Islet of Langerhans (tissue), 1 donor: Measurements from ENCODE around the gene SASH3.
"Not testable (repeated sequence)": the region's sequence is repeated elsewhere in the genome, so short reads cannot be mapped to it uniquely, and the experiment has no call there.

ENCODE experiments used
- FAIRE-seq: peaks from one replicate; lab custom pipeline; 2011; peaks lifted over from hg19 to GRCh38; lab: Jason Lieb, UNC

SASH3 gene

DNA sequence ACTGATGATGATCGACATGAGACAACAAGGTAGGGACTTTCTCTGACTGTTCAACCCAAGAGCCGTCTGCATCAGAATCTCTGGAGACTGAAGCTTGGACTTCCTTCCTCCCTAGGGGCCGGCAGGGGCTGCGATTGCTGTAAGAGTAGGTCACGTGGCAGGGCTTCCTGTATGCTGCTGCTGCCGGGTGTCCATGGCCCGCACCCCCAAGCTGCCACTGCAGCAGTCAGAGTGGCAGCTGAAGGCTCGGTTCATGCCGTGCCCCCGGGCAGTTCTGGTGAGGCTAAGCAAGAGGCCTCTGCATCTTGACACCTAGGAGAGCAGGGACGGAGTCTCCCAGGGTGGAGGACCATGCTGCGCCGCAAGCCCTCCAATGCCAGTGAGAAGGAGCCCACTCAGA lies at the start of gene SASH3:
Gene SASH3, plus strand, starts transcription at position 203 of the 400 bp plus-strand sequence. Its CDS starts 149 bp downstream, at position 352.
- FAIRE-seq: no peak

DNA sequence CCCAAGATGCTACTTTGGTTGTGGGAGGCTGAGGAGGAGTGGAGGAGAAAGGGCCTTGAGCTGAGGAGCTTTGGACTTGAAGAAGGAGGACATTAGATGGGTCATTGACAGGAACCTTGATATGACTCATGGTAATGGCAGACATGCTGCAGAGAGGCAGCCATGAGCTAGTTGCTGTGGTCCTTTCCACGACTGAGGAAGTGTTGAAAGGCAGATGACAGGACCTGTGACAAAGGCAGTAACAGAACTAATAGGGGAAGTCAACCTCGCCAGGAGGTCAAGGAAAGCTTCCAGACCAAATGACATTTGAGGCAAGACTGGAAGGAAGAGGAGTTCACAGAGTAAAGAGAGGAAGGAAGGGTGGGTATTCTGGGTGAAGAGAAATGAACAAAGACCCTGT lies 48.5 kb upstream of the SASH3 start:
- no peak for FAIRE-seq

DNA sequence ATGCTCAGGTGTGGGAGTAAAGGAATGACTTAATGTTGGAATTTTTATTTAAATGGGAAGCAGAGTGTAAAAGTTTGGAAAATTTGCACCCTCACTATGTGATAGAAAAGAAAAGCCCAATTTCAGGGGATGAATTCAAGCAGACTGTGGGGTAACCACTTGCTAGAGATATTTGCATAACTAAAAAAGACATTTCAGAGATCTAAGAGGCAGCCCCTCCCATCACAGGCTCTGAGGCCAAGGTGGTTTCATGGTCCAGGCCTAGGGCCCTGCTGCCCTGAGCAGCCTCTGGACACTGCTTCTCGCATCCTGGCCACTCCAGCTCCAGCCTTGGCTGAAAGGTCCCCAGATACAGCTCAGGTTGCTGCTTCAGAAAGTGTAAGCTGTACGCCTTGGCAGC lies 46.9 kb upstream of the SASH3 start:
- no peak for FAIRE-seq

DNA sequence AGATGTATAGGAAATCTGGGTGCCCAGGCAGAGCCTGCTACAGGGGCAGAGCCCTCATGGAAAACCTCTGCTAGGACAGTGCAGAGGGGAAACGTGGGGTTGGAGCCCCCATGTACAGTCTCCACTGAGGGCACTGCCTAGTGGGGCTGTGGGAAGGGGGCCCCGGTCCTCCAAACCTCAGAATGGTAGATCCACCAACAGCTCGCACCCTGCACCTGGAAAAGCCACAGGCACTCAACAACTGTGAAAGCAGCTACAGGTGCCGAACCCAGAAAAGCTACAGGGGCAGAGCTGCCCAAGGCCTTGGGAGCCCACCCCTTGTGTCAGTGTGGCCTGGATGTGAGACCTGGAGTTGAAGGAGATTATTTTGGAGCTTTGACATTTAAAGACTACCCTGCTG lies 46.4 kb upstream of the SASH3 start:
- FAIRE-seq: no peak

DNA sequence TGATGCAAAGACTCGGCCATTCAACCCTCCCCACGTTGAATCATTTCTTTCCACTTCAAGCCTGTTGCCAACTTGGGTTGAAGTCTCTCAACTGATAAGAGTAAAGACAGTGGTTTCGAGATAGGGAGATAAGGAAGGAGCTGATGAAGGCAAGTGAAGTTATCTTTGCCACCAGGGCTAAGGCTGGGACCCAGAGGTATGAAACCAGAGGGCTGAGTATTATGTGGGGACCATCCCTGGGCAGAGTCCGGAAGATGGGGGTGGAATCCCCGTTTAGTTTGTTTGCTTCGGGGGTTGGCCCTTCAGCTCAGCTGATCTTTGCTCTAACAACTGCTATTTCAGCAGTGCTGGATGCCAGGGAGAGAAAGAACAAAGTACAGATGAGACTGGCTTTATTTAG lies 43.3 kb upstream of the SASH3 start:
- FAIRE-seq: no peak

DNA sequence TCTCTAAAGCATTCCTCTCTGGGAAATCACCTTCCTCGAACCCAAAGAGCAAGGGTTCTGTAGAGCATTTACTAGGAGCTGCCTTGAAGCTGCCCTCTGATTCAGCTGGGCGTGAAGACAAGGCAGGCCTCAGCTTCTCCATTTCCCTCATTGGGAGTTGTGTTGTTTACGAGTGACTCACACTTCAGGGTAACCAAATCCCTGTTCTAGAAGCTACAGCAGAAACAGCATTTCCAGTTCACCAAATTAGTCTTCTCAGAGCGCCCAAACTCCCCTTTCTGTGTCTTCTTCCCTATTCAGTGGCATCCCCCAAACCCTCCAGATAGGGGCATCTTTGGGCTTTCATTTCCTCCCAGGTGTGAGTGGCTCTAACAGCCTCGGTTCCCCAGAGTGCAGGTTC lies 41.8 kb upstream of the SASH3 start:
- no peak for FAIRE-seq

DNA sequence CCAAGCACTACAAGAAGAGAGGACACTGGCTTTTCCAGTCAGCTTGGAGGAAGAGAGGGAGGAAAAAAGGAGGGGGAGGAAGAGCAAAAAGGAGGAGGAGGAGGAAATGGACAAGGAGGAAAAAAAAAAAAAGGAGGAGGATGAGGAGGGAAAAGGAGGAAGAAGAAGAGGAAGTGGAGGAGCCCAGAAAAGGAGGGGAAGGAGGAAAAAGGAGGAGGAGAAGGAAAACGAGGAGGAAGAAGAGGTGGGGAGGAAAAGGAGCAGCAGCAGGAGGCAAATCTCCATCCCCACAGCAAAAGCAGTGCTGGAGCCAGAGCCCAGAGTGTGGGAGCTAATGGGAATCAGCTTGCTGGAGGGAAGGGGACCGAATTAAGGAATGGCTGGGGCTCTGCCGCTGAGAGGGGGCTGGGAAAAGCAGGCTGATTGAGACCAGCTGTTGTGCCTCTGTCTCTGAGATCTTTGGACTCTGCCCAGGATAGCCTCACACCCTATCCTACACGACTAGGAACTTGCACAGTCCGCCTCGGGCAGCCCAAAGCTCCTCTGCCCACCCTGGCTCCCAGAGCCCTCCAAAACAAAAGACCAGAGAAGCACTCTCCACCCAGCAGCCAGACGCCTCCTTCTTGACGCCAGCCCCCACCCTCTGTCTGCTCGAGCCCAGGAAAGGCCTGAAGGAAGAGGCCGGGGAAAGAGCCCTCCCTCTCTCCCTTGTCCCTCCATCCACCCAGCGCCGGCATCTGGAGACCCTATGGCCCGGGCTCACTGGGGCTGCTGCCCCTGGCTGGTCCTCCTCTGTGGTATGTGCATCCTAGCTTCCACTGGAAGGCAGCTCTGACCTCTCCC lies 41.1 kb upstream of the SASH3 start, which contains the start of gene XPNPEP2:
Gene XPNPEP2, plus strand, starts transcription at position 514 of the 843 bp plus-strand sequence. Its CDS starts 235 bp downstream, at position 749.
- FAIRE-seq: no peak

DNA sequence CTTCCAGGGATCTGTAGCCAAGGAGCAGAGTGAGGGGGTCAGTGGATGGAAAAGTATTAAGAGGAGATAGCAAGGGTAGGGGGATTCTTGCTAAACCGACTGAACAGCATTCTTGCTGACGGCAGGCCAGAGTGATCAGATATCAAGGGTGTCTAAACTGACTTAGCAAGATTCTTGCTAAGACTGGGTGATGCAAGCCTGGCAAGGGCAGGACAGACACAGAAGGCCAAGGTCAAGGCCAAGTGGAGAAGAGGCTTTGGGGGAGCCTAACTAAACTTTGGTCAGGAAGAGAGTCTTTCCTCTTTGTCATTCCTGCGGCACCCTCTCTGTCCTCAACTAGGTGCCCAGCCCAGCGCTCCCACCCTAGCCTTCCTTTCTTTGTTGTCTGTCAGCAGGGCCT lies 40.2 kb upstream of the SASH3 start:
- no peak for FAIRE-seq

DNA sequence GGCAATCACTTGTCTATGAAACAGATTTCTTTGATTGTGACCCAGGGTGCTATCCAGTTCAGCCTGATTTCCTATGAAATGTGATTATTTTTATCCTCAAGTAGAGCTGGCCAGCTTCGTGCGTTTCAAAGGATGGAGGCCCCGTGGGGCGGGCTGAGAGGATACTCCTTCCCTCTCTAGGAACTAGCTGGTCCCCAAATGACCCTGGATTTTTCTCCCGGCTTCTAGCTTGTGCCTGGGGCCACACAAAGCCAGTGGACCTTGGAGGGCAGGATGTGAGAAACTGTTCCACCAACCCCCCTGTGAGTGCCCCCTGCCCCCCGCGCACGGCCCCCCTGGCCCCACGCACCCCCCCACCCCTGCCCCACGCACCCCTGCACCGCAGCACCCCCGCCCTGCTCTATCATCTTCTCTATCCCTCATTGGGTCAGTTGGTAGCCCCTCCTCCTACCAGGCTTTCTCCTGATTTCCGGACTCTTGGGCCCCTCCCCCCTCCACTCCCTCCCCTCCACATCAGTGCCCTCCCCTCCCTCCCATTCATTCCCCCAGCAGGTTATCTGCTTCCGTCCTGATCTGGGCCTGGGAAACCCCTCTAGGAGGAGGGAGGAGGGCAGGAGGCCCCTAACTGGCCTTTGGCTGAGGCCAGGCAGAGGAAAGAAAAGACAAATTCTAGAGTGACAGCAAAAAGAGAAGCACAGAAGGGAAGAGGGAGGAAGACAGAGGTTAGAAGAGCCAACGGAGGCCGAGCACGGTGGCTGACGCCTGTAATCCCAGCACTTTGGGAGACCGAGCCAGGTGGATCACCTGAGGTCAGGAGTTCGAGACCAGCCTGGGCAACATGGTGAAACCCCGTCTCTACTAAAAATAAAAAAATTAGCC lies 37.6 kb upstream of the SASH3 start:
- FAIRE-seq: no peak

DNA sequence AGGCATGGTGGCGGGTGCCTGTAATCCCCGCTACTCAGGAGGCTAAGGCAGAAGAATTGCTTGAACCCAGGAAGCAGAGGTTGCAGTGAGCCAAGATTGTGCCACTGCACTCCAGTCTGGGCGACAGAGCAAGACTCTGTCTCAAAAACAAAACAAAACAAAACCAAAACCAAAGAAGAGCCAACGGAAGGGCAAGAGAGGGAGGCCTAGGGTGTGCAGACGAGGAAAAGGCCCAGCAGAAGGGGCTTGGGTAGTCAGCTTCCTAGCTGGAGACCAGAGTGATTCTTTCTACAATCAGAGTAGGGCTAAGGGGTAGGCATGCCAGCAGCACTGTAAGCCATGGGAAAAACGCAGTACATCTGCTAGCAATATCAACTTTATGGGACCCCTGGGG lies 37.0 kb upstream of the SASH3 start:
- not testable (repeated sequence) for FAIRE-seq

DNA sequence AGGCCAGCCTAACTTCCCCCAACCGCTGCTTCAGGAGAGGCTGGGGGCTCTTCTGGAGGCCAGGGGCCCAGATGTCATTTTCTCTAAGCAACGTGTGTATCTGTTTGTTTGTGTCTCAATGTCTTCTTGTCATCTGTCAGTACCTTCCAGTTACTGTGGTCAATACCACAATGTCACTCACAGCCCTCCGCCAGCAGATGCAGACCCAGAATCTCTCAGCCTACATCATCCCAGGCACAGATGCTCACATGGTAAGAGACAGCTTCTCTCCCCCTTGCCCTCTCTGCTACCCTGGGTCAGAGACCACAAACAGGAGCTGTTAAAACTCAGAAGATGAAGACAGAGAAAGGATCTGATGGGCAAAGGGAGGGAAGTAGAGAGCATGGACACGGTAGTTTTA lies 35.9 kb upstream of the SASH3 start:
- FAIRE-seq: no peak

DNA sequence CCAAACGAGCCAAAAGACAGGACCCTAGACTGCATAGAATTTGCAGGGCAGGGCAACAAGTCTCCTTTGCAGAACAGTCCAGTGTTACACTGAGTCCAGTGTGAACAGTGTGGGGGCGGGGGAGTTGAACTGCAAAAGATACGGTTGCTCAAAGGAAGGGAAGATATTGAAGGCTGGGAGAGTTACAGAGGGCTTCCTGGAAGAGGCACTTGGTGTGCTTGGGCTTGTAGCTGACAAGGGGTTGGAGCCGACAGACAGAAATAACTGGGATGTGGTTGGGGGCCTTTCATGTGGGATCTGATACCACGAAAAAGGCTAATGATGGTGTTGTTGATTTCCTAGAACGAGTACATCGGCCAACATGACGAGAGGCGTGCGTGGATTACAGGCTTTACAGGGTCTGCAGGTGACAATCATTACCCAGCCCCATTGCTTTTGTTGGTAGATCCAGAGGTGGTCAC lies 34.9 kb upstream of the SASH3 start:
- FAIRE-seq: no peak

DNA sequence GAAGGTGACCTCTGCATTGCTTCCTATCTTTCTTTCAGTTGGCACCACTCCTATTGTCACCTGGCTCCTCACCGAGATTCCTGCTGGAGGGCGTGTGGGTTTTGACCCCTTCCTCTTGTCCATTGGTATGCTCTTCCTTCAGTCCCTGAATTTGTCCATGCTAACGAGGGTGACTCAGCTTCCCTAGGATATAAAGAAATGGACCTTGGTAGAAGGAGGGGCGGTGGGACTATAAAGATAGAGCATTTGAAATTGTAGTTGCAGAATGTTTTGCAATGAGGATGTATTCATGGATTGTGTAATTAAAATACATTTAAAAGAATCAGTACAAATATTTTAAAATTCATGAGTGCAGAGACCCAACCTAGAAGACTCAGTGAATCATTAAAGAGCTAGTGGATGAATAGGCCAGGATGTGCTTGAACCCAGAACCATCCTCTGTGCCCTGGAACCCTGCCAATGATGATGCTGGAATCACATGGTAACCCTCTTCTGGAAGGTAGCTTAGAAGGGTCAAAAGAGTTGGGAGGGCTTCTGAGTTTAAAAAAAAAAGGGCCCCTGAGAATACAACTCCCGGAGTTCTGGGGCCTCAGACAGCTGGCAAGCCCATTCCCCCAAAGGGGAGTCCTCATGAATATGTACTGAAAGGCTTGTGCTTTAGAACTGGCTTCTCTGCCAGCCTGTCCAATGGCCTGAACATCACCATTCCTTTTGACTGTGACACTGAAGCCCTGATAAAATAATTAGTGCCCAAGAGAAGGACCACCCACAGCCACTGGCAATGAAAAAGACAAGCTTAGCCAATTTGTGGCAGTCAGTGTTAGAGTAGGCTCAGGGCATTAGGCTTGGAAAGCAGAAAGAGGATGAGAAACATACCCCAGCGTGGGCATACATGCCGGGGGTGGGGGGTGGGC lies 32.9 kb upstream of the SASH3 start:
- FAIRE-seq: no peak

DNA sequence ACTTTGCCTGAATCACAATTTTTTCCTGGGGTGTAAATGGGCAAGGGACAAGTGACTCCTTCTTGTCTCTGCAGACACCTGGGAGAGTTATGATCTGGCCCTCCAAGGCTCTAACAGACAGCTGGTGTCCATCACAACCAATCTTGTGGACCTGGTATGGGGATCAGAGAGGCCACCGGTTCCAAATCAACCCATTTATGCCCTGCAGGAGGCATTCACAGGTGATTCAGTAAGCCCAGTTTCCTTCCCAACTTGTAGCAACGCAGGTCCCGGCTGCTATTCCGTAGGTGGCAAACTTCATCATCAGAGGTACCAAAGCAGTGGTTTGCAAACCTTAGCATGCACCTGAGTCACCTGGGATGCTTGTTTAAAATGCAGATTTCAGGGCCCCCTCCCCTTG lies 32.2 kb upstream of the SASH3 start:
- FAIRE-seq: no peak

DNA sequence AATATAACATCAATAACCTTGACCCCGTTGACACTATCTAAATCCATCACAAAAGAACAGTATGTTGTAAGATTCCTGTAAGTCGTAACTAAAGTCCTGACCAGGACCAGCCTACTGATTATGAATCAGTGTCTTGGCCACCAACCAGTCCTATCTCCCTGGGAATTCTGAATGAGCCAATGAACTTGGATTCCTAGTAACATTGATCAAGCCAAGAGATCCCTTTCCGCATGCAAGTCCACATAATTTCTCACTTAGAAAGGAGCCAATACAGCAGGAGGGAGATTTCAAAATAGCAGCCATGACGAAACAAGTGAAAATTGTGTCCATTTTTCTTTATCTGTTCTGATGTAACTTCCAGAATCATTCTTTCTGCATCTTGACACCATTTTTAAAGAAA lies 31.4 kb upstream of the SASH3 start:
- FAIRE-seq: no peak

DNA sequence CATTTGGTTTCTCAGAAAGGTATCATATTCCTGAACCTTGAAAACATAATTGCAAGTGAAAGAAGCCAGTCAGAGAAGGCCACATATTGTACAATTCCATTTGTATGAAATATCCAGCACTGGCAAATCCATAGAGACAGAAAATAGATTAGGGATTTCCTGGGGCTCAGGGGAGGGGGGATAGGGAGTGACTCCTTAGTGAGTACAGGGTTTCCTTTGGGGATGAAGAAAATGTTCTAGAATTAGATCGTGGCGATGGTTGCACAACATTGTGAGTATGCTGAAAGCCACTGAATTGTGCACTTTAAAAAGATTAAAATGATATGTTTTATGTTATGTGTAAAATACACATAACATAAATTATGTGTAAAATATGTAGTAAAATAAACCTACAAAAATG lies 30.7 kb upstream of the SASH3 start:
- FAIRE-seq: no peak

DNA sequence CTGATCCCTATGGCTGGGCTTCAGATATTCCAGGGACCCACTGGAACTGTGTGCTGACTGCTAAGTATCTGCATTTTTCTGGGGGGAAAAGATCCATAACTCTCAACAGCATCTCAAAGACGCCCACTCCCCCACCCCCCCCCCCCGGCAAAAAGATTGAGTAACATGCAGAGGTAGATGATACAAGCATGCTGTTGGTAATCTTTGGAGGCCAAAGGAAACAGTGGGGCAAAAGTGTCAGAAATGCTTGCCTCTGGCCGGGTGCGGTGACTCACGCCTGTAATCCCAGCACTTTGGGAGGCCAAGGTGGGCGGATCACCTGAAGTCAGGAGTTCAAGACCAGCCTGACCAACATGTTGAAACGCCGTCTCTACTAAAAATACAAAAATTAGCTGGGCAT lies 28.8 kb upstream of the SASH3 start:
- FAIRE-seq: no peak

DNA sequence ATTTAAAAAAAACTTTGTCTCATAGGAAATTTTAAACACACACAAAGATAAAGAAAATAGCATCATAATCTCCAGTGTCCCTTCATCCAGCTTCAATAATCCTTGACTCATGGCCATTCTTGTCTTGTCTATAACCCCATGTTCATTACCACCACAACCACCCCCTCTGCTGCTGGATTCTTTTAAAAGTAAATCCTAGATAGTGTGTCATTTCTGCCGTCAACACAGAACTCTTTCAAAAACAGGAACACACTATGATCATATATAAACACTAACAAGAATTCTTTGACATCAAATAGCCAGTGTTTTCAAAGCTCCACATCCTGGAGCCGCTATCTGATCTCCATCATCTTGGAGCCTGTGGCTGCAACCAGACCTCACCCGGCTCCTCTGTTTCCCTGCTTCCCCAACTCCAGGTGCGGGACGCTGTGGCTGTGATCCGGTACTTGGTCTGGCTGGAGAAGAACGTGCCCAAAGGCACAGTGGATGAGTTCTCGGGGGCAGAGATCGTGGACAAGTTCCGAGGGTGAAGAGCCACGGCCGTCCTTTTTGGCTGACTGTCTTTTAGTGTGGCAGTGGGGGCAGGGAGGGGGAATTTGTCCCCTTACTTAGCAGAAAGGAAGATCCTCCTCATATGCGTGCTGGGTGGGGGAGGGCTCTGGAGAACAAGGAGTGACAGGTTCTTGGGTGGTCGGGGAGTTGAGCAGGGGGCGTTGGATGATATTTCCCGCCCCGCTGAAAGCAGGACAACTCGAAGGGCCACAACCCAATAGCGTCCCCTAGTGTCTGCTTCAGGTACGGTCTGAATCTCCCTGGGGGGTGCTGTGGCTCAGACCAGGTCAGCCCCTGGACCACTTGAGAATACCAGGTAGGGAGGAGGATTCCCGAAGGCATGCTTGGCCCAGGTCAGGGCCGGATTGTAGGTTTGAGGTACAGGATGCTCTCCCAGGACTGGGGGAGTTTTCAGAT lies 25.4 kb upstream of the SASH3 start:
- no peak for FAIRE-seq

DNA sequence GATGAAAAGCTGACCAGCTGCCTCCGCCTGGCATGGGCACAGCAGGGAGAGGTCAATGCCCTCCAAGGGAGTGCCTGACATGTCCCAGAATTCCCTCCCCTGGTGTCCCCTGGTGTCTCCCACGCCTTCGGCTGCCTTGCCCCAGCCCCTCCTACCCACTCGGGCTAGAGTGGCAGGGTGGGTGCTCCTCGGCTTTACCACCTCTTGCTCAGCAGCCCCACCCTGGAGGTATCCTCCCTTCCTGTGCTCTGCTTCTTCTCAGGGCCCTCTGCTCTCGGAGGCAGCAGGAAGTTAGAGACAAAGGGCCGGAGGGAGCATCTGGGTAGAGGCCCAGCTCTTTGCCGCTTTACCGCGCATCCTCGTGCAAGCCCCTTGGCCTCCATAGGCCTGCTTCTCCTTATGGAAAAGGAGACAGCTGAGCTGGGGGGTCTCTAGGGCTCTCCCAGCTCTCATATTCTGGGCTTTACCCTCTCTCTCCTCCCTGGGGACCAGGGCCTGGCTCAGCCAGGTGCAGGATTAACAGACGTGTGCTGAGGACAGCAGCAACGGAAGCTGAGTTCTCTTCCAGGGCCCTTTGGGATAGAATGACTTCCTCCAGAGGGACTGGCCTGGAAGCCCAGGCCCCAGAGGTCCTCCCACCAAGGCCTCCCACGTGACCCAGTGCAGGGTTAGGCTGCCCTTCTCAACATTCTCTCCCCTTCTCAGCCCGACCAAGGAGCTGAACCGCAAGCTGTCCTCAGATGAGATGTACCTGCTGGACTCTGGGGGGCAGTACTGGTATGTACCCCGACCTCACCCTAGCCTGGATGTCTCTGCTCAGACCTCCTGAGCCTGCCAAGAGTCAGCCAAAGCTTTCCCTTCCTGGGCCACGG lies 23.7 kb upstream of the SASH3 start:
- no peak for FAIRE-seq

DNA sequence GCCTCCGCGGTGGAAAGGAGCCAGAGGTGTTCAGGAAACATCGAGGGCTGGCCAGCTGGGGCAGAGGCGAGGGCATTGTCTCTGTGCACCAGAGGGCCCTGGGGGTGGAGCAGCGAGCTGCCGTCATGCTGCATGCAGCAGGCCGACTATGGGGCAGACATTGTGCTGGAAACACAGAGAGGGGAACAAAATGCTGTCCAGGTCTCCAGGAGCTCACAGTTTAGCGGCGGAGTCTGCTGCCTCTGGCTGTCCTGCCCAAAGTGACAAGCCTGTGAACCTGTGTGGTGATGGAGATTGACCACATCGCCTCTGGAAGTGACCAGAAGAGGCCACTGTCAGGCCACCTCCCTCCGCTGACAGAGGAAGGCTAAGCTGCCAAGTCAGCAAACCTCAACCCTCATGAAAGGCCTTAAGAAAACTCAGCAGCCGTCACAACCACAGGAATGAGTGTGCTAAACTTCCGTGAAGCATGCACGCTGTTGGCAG lies 20.1 kb upstream of the SASH3 start:
- FAIRE-seq: no peak
